ENCODE results near the gene ISY1.
"Not testable (repeated sequence)": the region's sequence is repeated elsewhere in the genome, so short reads cannot be mapped to it uniquely, and the experiment has no call there.

The ISY1 gene

GRCh38 chr3:129120254-129121004 lies 40.4 kb downstream of the ISY1 start:
- DNase-seq (ENCODE audit: low spot score): peak; percentile 93

GRCh38 chr3:129119365-129120100 lies 41.3 kb downstream of the ISY1 start:
- no peak for DNase-seq (ENCODE audit: low spot score)

DNA sequence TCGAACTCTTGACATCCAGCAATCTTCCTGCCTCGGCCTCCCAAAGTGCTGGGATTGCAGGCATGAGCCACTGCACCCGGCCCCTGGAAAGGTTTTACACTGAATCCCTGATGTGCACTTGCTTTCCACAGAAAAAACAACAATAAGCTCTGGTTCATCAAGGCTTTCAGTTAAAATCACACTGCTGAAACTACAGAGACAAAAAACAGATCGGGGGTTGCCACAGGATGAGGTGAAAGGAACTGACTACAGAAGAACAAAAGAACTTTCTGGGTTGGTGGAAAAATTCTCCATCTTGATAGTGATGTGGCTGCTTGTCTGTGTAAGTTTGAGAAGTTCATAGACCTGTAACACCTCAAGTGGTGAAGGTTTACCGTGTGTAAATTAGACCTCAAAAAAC lies 42.1 kb downstream of the ISY1 start:
- DNase-seq (ENCODE audit: low spot score): no peak

- no peak for DNase-seq (ENCODE audit: low spot score)
Measured at GRCh38 chr3:129117134-129117533, 43.7 kb downstream of the ISY1 start.

- DNase-seq (ENCODE audit: low spot score): no peak
Measured at GRCh38 chr3:129116482-129116946, 44.3 kb downstream of the ISY1 start.

- DNase-seq (ENCODE audit: low spot score): no peak
Measured at GRCh38 chr3:129114455-129114854, 46.4 kb downstream of the ISY1 start.

DNA sequence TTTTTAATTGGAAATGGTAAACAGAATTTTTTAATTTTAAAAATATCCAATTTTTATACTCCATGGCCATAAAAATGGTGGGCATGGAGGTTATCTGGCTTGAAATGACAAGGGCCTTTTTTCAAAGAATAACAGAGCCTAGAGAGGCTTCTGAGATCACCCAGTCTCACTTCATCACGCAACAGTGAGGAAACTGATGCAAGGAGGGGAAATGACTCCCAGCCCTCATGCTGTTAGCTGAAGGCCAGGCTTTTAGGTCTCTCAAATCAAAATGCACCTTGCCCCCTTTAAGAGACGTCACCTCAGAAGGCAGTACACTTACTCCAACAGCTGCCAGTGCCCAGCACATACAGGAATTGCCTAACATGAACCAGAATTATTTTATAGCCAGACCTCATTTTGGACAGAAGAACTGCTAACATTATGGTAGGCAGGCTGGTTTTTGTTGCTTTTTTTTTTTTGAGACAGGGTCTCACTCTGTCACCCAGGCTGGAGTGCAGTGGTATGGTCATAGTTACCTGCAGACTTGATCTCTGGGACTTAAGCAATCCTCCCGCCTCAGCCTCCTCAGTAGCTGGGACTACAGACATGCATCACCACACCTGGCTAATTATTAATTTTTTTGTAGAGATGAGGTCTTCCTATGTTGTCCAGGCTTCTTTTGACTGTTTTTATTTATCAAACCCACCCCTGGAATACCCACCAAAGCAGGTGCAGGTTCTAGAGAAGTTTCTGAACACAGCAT lies 48.4 kb downstream of the ISY1 start:
- DNase-seq (ENCODE audit: low spot score): peak; percentile 29

- not testable (repeated sequence) for DNase-seq (ENCODE audit: low spot score)
Measured at GRCh38 chr3:129111076-129111780, 49.6 kb downstream of the ISY1 start.

GRCh38 chr3:129107793-129108192 lies 53.1 kb downstream of the ISY1 start:
- DNase-seq (ENCODE audit: low spot score): no peak

DNA sequence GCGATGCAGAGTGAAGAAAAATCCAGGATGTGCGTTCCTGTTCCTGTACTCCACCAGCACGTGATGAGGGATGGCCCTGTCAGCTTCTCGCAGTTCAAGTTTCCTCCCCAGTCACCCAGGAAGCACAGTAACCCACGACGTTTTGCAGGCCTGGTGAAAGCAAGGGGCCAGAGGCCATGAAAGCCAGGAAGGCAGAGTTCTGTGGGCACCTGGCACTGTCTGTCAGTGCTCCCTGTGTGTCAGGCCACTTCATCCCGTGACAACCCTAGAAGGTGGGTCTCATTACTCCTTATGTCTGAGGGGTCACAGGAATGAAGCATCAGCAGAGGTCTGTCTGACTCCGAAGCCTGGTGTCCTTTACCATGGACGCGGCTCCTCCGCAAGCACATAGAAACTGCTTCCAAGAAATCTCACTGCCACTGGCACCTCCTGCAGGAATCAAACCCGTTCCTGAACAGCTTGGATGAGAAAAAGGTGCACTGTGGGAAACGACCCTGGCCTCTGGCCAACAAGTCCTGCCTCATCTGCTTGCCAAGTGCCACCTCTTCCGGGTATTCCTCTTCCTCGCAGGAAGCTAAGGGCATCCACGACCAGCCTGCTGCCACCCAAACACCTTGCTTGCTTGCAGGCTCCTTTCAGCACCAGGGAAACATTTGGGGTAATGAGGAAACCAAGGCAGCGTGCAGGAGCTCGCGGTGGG lies 53.8 kb downstream of the ISY1 start:
- no peak for DNase-seq (ENCODE audit: low spot score)

DNA sequence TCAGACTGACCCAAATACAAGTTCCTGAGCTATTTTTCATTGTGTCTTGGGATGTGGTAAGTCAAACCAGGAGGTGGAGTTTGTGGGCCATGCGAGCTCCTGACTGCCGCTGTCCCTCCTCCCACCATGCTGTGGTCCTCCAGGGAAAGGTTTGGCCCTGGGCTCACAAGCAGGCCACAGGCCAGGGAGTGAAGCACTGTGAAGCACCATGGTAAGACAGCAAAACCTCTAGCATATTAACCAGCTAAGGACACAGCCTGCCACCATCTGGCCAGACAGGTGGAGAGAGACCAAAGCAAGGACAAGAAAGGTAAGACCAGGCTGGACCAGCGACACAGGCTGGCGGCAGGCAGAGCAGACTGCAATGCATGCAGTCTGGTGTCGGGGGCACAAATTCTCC lies 54.5 kb downstream of the ISY1 start:
- no peak for DNase-seq (ENCODE audit: low spot score)

DNA sequence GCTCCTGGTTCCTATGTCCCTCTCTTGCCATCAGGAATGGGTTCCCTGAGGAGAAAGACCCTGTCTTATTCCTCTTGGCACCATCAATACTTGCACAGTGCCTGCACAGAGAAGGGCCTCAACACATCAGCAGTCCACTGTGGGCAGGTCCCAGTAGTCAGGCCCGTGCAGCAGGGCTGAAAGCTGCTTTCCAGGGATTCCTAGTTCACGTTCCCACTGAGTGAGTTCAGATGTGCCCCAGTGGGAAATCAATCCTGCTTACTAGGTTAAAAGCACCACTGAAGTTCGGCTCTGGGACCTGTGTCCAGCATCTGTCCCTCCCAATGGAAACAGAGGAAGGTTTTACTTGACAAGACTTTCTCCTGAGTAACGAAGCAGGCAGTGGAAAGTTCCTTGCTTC lies 55.0 kb downstream of the ISY1 start:
- DNase-seq (ENCODE audit: low spot score): no peak

GRCh38 chr3:129104498-129105079 lies 56.3 kb downstream of the ISY1 start:
- no peak for DNase-seq (ENCODE audit: low spot score)

GRCh38 chr3:129104051-129104450 lies 56.8 kb downstream of the ISY1 start:
- DNase-seq (ENCODE audit: low spot score): no peak

DNA sequence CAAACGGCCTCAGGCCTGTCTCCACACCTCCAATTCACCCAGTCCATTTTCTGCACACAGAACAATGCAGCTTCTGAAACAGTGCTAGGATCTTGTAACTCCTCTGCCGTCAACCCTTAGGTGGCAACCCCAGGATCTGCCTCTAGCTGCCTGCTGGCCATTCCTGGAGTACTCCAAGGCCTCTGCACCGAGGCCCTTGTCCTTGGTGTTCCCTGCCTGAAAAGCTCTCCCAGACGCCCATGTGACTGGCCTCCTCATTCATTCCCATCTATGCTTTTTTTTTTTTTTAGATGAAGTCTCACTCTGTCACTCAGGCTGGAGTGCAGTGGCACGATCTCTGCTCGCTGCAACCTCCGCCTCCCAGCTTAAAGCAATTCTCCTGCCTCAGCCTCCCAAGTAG lies 57.6 kb downstream of the ISY1 start:
- no peak for DNase-seq (ENCODE audit: low spot score)

DNA sequence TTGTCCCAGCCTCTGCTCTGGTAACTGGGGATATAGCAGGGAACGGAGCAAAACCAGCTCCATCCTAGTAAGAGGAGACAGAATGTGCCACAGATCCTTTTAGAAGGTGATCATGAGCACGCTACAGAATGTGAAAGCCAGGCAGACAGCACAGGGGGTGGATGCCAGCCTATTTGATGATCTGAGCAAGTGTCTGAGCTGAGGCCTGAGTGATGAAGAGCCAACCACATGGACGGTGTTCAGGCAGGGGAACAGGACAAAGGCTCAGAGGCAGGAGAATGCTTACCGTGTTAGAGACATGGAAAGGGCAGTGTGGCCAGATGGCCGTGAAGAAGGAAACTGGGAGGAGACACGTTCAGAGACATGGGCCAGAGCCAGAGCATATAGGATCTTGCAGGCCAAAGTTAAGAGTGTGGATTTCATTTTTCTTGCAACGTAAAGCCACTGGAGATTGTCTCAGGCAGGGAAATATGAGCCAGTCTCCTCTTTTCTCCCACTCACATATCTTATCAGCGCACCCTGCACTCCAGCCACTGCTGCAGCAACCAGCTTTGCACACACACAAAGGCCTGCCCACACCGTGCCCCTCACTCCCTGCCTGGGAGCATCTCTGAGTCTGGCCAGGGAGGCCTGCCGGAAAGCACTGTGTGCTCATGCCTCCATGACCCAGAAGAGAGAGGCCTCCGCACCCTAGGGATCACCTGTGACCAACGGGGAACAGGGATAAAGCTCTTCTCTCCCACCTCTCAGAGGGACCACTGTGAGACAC lies 59.3 kb downstream of the ISY1 start:
- no peak for DNase-seq (ENCODE audit: low spot score)

DNA sequence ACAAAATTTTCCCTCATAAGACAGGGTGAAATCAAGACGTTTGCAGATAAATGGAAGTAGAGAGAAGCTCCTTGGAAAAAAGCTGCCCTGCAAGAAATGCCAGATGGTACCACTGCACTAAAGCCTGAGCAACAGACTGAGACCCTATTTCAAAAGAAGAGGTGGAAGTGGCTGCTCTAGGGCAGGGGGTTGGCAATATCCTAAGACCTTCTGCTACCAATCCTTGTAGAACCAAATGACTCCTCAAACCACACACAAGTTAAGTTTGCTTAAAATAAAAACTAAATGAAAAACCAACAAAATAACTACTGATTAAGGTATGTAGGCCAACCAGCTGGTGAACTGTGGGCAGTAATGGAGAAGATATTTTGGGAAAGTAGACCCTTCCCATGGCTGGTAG lies 60.6 kb downstream of the ISY1 start:
- no peak for DNase-seq (ENCODE audit: low spot score)

DNA sequence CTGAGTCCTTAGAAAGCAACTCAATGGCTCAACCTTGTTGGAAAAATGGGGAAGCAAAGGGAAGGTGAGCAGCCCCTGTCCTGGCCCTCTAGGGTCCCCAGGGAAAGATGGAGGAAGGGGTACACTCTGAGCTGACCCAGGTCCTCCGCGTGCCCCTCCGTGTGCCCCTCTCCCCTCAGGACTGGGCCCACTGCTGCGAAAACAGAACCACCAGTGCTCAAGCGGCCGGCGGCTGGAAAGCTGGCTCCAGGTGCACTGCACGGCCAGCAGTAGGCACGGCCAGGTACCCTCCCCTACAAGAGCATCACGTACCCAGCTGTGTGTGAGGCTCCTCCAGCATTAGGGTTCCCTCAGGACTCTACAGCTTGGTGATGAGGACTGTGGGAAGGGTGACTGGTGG lies 65.6 kb downstream of the ISY1 start:
- no peak for DNase-seq (ENCODE audit: low spot score)

DNA sequence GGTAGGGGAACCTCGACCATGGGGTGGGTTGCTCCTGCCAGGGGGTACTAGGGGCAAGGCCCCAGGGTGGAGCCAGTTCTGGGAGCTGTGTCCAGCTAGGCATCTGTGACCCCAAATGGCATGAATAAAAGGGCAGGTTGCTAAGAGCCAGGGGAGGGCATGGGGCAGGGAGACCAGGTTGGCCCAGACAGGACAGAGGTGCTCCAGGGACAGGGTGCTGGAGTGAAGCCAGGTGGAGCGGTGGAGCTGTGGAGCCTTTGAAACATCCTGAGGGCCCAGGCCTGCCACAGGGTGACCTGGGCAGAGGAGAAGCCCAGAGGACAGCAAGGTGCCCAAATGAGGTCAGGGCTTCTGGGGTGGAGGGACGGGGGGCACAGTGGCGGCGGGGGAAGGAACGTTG lies 72.6 kb downstream of the ISY1 start:
- not testable (repeated sequence) for DNase-seq (ENCODE audit: low spot score)

DNA sequence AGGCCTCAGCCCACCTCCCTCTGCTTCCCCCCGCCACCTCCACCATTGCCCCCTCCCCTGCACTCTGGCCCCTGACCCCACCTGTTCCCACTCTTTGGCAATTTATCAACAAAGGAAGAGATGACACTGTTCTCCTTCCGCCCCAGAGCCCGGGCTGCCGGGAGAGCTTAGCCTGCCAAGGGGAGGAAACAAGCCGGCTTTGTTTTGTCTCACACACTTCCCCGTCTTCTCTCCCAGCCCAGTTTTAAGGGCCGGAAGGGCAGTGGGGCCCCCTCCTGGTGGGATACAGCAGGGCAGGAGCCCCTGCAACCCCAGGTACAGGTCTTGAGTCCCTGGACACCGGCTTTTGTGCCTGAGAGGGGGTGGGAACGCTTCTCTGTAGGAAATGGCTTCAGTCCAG lies 73.0 kb downstream of the ISY1 start:
- not testable (repeated sequence) for DNase-seq (ENCODE audit: low spot score)

Measured in AG20443 (cell line).